Cerebellar nuclear complex (tissue), 1 donor: ENCODE data around the gene TRANK1.
"Not testable (repeated sequence)": the region's sequence is repeated elsewhere in the genome, so short reads cannot be mapped to it uniquely, and the experiment has no call there.

ENCODE experiments used
- DNase-seq, 2 experiments: peaks; one replicate each; lab custom pipeline; 2025; lab: John Stamatoyannopoulos, UW

The TRANK1 gene

DNA sequence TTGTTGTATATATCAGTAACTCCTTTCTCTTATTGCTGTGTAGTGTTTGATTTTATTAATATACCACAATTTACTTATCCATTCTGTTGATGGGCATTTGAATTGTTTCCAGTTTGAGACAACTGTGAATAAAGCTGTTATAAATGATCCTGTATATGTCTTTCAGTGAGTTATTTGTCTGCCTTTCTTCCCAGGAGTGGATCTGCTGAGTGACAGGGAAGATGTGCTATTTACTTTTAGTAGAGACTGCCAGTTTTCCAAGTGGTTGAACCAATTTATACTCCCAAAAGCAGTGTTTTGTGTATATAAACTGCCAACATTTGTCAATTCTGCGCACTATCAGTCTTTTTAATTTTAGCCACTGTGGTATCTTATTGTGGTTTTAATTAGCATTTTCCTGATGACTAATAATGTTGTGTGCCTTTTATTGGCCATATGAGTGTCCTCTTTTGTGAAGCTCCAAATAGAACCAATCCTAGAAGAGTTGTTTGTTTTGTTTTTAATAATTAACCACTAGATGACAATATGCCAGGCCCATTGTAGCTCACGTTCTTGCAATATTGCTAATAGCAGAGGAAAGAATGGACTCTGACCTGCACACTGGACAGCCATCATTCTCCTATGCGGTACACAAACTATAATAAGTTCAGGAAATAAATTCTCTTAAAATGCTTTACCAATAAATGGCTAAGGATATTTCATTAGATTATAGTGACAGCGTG is 25.3 kb downstream of the TRANK1 start:
- no peak for DNase-seq

DNA sequence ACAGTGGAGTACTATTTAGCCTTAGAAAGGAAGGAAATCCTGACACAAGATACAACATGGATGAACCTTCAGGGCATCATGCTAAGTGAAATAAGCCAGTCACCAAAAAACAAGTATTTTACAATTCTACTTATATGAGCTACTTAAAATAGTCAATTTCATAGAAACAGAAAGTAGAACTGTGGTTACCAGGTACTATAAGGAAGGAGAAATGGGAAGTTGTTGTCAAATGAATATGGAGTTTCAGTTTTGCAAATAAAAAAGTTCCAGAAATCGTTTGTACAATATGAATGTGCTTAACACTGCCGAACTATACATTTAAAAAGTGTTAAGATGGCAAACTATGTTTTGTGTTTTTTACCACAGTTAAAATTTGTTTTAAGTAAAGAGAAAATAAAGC is 26.8 kb downstream of the TRANK1 start:
- no peak for DNase-seq

DNA sequence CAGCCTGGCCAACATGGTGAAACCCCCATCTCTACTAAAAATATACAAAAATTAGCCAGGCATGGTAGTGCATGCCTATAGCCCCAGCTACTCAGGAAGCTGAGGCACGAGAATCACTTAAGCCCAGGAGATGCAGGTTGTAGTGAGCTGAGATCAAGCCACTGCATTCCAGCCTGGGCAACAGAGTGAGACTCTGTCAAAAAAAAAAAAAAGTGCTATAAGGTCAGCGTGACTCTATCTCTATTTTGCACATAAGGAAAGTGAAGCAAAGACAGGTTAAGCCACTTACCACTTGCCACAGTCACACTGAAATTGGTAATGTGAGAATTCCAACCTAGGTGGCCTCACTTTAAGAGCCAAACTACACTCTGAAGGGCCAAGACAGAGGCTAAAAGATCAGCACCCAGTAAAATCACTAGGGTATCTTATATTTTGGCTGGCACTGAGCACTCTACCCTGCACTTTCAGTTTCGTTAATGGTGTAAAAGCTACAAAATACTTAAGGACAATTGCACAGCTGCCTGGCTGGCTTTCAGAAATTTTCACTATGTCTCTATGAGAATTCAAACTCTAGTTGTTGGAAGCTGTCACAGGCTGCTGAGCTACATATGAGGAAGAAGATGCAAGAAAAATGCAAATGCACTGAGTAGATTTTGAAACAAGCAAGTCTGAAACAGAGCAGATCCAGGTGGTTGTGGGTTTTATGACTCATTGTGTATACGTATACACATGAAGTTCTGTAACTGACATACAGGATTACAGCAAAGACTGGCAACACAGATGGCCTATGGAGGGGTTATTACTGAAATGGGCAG is 32.7 kb downstream of the TRANK1 start:
- no peak for DNase-seq

DNA sequence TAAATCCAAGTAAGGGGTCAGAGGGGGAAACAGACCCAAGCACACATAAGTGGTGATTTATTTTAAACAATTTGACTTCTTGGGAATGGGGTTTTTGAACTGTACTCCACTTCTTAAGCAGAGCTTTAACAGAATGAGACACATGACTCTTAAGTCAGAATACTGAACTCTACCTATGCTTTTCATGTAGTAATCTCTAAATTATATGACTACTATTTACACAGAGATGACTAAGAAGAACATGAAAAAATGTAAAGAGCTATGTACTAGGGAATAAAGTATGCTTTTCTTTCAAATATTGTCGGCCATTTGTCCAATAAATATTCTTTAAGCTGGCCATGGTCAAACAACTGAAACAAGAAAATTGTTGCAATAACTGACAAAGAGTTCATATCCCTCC is 35.2 kb downstream of the TRANK1 start:
- DNase-seq = no peak

DNA sequence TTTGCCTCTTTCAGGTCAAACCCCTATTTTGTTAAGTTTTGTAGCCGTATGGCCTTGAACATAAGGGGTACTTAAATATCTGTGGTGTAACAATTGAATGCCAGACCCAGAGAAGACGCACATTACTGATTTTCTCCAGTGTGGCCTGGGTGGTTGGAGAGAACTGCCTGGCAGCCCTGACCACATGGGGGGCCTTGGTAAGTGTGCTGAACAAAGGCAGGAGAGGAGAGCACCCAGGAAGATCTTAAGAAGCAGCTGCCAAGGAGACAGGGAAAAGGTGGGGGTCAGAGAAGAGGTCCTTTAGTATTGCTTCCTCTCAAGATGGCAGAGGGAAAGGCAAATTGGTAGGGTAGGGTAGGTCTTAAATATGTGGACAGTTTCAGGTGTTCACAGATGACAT is 35.7 kb downstream of the TRANK1 start:
- DNase-seq = no peak

DNA sequence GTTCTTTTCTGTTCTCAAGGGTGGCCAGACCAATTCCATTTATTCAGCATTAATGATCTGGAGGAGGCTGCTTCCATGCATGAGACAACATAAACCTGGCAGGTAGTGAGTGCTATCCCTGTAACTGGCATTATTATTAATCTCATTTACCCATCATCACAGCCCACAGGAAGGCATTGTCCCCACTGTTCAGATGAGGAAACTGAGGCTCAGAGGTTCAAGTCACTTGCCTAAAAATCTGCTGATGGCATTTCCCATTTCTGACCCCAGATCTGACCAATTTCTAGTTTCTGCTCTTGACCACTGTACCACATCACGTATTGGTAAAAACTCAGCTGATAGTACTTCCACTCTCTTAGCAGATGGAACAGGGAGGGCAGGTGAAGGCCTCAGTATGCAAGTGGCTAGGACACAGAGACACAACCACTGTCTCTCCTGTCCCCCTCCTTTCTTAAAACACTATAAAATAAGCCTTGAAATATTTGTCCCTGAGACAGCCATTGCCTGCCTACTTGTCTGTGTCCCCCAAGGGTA is 36.1 kb downstream of the TRANK1 start:
- DNase-seq = no peak

DNA sequence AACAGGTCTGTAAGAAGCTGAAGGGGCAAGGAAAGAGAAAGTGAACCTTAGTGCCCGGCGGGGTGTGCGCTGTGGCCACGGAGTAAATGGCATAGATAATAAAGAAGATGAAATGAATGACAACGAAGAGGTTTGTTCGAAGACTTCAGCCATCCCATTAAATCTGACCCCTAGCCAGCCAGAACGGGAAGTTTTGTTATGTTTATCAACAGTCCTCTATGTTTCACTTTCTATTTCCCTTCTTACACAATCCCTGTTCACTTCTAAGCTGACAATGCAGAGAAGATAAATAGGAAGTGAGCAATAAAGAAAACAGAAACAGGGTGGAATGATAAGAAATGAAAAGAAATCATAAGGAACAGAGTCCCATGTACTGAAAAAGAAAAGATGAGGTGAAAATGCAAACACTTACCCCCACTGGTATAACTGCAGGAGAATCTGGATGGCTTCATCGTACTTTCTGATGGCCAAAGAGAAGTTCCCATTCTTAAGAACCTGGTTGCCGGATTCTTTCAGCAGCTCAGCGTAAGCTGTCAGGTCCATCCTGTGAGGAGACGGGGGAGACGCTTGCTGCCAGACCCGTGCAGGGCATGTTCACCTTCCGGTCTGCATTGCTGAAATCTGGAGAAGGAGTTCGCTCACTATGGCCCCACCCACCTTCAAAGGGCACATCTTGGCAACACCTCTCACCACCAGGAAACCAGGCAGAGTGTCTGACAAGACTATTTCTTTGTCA is 36.8 kb downstream of the TRANK1 start:
- DNase-seq = no peak

DNA sequence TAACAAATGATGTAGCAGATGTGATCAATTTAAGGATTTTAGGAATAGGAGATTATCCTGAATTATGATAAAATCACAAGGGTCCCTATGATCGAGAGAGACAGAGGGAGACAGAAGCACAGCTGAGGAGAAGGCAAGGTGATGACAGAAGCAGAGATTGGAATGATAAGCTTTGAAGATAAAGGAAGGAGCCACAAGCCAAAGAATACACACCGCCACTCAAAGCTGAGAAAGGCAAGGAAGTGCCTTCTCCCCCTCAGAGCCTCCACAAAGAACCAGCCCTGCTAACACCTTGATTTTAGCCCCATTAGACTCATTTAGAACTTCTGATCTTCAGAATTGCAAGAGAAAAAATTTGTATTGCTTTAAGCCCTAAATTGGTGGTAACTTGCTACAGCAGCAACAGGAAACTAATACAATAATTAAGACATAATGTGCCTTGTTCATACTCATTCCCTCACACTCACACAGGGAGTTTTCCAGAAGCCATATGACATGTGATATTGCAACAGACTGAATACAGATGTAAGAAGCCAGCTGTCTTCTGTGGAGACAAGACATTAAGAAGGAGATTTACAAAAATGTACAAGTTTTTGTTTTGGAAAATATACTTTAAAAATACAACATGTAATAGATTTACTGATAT is 38.2 kb downstream of the TRANK1 start:
- no peak for DNase-seq

DNA sequence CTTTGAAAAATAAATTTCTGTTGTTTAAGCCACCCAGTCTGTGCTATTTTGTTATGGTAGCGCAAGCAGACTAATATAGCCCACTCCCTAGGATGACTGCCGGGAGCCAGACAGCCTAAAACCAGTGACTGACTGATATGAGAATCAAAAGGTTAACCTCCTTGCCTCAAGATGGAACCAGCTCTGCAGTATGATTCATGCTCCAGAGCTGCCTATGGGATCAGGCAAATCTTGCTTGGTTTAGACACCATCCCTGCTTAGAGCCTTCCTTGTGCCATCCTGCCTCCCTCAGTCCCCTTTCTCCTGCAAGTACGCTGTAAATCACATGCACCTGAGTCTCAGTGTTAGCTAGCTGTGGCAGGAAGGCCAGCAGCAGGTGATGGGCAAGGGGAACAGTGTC is 39.3 kb downstream of the TRANK1 start:
- DNase-seq = no peak

DNA sequence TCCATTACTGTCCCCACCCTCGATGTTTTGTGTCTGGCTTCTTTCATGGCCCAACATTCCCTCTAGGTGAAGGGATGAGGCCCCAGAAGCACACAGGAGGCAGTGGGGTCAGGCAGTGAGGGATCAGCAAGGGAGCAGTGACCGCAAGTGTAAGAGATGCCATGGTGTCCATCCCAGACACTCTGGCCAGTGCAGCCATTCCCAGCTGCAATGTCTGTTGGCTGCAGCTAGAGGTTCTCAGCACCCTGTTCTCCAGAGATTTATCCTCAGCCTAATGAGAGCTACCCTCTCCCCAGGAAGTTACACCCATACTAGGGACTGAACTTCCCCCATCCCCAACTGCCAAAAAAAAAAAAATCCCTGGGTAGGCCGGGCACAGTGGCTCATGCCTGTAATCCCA is 40.2 kb downstream of the TRANK1 start:
- no peak for DNase-seq

DNA sequence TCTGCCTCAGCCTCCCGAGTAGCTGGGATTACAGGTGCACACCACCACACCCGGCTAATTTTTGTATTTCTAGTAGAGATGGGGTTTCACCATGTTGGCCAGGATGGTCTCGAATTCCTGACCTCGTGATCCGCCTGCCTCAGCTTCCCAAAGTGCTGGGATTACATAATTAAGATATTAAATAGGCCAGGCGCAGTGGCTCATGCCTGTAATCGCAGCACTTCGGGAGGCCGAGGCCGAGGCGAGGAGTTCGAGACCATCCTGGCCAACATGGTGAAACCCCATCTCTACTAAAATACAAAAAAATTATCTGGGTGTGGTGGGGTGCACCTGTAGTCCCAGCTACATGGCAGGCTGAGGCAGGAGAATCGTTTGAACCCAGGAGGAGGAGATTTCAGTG is 40.8 kb downstream of the TRANK1 start:
- DNase-seq = not testable (repeated sequence)

DNA sequence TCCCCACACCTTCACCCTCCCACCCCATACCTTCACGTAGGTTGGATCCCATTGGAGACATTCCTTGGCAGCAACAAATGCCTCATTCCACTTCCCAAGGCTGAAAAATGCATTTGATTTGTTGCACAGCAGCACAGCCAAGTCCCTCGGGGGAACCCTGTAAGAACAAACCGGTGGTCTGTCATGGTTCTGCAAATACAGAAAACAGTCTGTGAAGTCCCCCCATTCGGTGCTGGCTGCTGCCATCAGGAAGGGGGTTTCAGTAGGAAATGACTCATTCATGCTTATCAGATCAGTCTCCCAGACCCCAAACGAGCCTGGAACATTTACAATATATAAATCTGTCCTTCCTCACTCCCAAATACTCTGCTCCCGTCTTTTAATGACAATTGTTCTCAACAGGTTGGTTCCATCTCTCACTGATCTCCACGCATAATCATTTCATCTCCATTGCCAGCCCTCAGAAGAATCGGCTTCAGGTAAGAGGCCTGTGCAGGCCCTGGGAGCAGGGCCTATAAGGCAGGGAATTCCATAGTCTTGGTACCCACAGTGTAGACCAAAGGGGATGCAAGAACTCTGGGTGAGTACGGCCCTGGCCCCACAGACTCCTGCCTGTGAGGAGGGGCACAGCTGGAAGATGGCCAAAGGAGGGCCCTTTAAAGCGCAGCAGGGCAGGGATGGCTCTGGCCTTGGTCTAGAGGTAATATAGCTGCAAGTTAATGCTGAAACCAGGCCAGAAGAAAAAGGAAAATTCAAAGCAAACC is 41.6 kb downstream of the TRANK1 start:
- DNase-seq = no peak

DNA sequence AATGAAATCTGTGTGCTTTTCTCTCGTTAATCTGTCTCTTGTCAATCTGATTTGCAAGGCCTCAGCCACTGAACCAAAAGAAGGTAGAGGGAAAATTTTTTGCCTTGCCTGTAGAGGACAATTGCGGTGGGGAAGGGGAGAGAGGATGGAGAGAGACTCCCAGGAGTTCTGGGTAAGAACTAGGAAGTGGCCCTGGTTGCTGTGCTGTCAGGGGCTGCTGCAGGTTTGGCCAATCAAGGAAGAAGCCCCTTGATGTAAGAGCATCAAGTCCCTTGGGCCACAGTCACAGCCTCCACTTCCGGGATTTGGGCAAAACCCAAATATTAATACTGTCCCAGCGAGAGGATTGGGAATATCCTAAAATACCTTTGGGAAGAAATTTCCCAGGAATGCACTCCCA is 43.3 kb downstream of the TRANK1 start:
- no peak for DNase-seq

DNA sequence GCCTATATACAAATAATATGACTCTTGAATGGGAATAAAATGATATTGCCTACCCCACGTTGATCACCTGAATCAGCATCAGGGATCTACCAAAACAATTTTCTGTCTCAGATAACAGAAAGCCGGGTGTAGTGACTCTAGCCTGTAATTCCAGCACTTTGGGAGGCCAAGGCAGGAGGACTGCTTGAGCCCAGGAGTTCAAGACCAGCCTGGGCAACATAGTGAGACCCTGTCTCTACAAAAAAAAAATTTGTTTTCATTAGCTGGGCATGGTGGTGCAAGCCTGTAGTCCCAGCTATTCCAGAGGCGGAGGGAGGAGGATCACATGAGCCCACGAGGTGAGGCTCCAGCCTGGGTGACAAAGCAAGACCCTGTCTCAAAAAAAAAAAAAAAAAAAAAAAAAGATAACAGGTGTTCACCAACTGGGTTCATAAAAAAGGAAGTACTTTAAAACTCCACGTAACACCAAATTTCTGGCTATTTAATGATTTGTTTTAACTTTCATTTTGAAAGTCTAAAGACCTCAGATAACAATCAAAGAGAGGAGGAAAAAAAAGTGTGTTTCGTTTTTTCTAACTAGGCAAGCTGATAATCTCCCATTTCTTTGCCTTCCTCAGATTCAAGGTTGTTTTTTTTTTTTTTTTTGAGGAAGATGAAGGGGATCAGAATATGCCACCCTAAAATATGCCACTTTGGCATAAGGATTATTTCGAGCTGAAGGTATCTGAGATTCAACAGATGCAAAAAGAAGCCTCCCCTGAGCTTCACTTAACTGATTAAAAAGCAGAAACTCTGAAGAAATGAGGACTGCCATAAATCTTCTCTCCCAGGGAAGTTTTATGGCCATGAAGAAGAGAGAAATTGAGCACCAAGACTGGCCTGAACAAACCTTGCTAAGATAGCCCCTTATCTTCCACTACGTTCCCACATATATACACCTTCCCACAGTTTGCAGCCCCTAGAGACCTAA is 44.1 kb downstream of the TRANK1 start:
- DNase-seq = no peak

DNA sequence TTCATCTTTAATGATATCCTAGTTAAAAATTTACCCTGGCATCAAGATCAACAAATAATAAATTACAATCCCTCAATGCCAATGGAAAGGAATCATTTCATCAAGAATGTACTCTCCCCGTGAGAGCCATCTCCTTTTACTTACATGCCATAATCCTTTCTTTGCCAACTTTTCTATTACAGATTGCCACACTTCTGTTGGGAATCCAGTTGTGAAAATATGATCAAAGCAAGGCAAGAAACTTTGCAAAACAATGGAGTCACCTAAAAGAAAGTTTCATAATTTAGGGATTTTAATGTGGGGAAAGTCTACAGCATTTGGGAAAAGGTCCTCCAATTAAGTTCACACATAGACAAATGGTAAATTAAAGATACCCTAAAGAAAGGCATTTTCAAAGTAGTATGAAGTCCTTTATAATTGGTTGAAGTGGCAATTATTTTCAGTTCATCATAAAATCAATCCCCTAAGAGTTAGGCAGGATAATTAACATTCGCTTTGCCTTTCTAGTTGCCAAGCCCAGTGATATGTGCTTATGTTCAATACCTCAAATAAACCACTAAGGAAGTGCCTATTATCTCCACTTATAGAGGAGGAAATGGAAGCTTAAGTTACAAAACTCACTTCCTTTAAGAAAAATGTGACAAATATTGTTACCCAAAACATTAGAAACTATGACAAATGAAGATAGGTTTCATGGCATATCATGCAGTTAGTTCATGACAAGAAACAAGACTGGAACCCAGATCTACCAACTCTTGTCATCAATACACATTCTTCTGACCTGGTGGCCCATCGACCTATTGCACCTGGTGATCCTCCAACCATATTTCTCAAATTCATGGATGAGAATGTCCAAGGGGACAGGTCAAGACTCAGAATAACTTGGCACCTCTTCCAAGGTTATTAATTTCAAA is 49.1 kb downstream of the TRANK1 start:
- DNase-seq = no peak

DNA sequence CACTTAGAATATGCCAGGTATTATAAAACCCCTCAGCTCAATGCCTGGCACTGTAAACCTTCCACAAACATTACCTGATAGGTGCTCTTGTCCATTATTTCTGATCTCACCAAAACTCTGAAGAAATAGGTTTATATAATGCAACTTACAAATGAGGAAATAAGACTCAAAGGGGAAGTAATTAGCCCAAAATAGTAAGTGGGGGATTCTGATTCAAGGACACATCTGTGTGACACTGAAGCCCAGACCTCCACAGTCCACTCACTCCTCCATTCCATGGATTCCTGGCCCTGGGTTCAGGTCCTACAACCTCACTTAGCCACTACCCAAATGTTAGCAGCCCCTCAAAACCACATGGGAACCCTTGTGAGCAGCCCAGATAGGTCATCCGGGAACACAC is 49.9 kb downstream of the TRANK1 start:
- no peak for DNase-seq

DNA sequence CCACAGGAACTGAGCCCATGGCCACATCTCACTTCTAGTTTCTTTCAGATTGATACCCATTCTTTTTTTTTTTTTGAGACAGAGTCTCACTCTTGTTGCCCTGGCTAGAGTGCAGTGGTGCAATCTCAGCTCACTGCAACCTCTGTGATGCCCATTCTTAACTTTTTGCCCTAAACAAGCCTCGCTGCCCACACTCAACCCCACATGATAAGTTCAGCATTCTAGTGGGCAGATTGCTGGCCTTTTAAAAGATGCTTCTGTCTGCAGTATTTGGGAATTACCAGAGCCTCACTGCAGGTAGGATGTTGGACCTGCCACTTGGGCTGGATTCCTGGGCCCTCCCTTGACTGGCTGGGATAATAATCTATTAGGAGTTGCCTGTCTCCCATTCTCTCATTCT is 51.0 kb downstream of the TRANK1 start:
- no peak for DNase-seq

DNA sequence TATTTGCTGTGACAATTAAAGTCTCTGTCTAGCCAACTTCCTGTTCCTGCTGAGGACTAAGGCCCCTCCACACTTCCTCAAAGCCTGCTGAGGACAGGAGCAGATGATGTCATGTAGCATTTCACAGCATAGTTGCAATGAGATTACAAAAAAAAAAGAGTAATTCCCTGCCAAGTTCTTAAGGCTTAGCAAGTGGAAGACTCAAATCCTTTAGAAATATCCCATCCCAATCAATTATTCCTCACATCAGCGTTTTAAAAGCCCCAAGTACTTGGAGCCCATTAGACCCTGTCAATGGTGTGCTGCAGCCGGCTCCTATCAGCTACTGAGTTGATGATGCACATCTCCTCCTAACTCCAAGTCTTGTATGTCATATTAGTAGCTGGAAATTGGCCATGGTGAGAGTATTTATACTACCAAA is 51.7 kb downstream of the TRANK1 start:
- DNase-seq = no peak
